GM19397 (cell line): Measurements from ENCODE around the gene ZNF76.
"Not testable (repeated sequence)": the region's sequence is repeated elsewhere in the genome, so short reads cannot be mapped to it uniquely, and the experiment has no call there.

Source experiments
- ATAC-seq: cut with Tn5 transposase; IDR thresholded peaks from one replicate; pipeline ENCODE4 v1.9.1; 2021; ENCODE audit warnings: mild to moderate bottlenecking, moderate library complexity; ENCODE audit not compliant: unreplicated experiment

ZNF76 gene

DNA sequence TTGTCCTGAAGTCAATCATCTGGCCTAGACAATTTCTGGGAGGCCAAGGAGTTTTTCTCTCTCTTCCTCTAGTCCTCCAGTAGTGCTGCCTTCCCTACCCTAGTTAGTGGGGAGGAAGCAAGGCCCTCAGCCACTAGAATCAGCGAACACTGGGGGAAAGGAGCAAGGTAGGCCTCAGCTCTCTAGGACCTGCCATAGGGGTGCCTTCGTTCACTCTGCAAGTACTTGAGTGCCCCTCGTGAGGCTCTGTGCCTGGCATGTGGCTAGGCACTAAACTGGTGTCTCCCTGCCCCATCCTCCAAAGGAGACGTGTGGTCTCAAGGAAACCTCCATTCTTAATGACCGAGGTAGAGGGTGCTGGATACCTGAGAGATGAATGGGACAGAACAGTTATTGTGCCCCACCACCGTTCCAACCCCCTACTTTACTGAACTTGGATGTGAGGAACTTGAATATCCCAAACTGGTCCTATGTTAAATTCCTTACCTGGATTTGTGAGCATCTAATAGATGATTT is 39.1 kb downstream of the ZNF76 start:
- no peak for ATAC-seq

DNA sequence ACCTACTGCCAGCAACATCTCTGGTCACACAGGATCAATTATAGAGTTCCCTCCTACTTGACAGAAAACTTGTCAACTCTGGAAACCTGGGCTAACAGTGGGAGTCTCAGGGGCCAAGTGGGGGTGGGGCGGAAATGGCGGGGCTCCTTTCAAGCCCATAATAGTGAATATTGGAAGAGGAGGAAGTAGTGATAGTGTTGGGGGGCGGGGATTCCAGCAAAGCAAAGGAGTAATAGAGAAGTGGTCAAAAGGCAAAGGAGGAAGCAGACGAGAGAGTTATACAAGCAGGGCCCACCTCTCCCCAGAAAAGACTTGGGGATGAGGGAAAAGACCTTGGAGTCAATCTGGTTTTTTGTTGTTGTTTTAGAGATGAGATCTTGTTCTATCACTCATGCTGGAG is 40.1 kb downstream of the ZNF76 start:
- no peak for ATAC-seq

DNA sequence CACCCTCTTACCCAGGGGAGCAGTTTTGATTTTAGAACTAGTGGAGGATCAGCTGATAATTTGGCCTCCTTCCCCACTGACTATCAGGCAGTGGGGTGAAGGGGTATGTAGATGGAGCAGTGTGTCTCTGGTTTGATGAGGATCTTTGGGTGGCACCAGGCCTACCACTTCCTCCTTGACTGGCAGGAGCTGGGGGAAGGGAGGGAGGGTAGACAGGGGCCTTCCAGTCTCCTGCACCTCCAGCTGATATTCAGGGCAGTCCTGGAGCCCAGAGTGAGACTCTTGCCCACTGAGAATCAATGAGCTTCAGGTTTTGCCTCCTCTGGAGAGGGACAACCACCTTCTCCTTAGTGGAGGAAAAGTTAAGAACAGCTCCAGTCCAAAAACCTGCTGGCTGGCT is 41.3 kb downstream of the ZNF76 start:
- no peak for ATAC-seq

DNA sequence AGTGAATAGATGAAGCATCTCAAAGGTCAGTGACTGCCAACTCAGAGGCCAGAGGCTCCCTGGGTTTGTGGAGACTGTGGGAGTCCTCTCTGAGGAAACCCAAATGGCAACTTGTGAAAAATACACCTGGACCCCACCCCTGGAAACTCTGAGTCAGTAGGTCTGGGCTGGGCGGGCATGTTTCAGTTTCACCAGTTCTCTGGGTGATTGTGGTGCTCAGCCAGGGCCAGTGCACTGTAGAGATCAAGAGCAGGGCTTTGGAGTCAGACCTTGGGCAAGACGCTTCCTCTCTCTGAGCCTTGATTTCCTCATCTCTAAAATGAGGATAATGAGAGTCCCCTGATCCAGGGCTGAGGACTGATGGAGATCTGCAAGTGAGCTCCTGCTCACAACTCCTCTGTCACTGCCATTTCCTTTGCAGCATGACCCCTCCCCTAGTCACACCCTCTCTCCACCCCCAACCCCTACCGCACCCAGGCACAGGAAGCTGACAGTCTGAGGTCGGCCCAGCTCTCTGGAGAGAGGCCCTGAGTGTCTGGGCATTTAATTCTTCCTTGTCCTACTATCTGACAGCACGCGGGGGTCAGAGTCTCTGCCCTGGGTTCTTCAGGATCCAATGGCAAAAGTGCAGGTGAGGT is 43.2 kb downstream of the ZNF76 start:
- ATAC-seq: peak; percentile 74

DNA sequence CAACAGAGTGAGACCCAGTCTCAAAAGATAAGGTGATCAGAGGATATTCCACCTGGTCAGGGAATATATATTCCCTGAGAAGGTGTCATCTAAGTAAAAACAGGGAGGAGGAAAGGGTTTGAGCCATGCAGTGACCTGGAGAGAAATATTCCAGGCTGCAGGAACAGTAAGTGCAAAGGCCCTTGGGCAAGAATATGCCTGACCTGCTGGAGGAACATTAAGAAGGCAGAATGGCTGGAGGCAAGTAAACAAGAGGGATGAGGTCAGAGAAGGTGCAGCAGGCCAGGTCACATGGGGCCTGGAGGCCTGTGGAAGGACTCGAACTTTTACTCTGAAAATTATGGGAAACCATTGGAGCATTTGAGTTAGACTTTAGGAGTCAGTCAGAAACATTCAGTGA is 44.8 kb downstream of the ZNF76 start:
- no peak for ATAC-seq

DNA sequence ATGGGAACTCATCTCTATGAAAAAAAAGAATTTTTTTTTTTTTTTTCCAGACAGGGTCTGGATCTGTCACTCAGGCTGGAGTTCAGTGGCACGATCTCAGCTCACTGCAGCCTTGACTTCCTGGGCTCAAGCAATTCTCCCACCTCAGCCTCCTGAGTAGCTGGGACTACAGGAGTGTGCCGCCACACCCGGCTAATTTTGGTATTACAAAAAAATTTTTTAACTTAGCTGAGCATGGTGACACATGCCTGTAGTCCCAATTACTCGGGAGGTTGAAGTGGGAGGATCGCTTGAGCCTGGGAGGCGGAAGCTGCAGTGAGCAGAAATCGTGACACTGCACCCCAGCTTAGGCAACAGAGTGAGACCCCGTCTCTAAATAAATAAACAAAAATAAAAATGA is 45.6 kb downstream of the ZNF76 start:
- no peak for ATAC-seq

DNA sequence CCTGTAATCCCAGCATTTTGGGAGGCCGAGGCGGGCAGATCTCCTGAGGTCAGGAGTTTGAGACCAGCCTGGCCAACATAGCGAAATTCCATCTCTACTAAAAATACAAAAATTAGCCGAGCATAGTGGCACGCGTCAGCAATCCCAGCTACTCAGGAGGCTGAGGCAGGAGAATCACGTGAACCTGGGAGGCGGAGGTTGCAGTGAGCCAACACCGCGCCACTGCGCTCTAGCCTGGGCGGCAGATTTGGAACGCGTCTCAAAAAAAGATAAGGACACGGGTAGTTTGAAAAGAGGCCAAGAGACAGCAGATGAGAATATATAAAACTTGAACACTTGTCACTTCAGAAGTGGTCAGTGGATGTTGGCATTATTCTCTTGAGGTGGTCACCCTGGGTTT is 47.6 kb downstream of the ZNF76 start:
- not testable (repeated sequence) for ATAC-seq

DNA sequence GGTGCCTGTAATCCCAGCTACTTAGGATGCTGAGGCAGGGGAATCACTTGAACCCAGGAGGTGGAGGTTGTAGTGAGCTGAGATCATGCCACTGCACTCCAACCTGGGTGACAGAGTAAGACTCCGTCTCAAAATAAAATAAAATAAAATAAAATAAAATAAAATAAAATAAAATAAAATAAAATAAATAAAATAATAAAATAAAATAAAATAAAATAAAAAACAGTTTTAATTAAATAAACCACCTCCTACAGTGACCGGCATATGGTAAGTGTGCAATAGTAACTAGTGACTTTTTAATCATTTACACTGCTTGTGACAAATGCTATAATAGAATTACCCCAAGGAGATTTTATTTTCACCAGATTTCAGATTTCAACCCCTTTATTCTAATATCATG is 49.0 kb downstream of the ZNF76 start:
- not testable (repeated sequence) for ATAC-seq

DNA sequence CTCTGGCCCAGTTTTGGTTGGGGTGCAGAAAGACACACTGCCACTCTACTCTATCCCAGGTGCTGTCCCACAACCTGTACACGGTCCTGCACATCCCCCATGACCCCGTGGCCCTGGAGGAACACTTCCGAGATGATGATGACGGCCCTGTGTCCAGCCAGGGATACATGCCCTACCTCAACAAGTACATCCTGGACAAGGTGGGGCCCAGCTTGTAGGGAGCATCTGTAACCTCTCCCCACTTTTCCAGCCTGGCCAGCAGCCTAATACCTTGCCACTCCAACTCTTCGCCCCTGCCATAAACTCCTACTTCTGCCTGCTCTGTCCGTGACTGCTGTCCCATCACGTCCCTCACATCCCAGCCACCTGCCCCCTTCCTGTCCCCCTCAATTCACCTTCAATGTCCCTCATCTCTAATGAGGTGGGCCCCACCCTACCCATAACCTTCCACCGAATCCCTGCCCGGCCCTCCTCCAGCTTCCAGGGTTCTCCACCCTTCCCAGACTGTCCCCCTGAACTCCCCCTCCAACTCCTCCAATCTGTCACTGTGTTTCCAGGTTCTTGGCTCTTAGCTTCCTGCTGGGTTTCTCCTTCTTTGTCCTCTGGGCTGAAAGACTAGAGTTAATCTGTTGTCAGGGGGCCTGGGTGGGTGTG is 50.2 kb downstream of the ZNF76 start:
- no peak for ATAC-seq

DNA sequence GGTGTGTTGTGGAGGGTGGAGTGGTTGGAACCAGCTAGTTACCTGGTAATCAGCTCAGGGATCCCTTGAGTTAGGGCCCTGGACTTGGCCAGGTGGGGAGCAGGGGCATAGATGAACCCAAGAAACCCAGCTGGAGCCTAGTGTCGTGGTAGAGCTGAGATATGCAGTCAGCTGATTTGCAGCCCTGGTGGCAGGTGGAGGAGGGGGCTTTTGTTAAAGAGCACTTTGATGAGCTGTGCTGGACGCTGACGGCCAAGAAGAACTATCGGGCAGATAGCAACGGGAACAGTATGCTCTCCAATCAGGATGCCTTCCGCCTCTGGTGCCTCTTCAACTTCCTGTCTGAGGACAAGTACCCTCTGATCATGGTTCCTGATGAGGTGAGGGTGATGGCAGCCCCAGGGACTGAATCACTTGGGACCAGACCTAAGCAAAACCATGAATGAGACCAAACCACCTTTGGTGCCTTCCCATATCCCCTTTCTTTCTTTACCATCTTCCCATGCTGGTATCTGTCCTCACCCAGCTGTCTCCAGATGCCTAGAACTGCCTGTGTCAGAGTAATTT is 50.8 kb downstream of the ZNF76 start:
- no peak for ATAC-seq

DNA sequence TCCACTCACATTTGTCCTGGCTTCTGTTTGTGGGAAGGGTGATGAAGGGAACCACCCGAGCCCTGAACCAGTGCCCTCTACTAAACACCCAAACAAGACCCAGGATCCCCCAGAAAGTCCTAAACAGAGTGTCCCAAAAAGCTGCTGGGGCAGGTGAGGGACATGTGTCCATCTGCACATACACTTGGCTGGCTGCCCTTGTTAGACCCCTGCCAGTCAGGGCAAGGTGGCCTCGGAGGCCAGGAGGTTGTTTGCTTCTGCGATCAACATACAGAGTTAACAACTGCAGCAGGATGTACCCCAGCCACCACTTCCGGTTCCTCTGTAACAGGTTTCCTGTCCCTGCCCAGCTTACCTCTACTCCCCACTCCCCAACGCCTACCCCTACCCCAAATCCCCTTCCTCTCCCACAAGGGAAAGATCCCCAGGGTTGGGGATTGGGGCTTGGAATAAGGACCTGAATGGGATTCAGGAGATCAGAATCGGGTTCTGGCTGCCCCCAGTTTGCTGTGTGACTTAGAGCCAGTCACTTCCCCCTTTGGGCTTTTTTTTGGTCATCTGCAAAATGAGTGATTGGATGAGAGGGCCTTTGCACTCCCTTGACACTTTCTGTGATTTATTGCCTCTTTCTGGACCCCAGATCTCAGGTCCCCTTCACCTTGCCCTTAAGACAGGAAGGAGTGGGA is 52.0 kb downstream of the ZNF76 start:
- ATAC-seq: no peak

DNA sequence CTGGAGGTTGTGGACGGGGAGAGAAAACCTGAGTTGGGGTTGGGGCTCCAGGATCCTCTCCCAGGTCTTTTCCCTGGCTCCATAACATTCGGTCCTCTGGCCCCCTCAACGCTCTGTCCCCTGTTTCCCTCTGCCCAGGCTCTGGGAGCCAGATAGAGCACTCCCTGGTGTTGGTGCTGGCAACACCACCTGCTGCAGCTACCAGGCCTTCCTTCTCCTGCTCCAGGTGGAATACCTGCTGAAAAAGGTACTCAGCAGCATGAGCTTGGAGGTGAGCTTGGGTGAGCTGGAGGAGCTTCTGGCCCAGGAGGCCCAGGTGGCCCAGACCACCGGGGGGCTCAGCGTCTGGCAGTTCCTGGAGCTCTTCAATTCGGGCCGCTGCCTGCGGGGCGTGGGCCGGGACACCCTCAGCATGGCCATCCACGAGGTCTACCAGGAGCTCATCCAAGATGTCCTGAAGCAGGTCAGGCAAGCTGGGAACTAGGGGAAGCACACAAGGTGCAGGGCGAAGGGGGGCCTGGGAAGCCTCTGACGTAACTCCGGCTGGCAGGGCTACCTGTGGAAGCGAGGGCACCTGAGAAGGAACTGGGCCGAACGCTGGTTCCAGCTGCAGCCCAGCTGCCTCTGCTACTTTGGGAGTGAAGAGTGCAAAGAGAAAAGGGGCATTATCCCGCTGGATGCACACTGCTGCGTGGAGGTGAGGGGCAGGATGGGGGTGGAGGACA is 52.7 kb downstream of the ZNF76 start:
- ATAC-seq: no peak

DNA sequence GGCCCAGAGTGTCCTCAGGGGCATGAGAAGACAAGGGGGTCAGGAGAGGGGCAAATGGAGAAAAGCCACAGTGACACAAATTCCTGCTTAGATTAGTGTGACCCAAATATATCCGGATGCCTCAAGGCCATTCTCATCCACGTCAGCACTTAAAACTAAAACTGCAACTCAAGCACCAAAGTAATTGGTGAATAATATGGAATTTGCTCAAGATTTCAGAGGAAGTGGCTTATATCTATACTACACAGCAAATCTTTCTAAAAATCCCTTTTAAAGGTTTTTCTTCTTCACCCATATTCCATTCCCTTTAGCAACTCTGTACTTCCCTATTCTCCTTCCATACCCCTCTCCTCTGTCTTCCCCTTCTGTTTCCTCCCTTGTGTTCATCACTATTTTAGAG is 53.3 kb downstream of the ZNF76 start:
- no peak for ATAC-seq

DNA sequence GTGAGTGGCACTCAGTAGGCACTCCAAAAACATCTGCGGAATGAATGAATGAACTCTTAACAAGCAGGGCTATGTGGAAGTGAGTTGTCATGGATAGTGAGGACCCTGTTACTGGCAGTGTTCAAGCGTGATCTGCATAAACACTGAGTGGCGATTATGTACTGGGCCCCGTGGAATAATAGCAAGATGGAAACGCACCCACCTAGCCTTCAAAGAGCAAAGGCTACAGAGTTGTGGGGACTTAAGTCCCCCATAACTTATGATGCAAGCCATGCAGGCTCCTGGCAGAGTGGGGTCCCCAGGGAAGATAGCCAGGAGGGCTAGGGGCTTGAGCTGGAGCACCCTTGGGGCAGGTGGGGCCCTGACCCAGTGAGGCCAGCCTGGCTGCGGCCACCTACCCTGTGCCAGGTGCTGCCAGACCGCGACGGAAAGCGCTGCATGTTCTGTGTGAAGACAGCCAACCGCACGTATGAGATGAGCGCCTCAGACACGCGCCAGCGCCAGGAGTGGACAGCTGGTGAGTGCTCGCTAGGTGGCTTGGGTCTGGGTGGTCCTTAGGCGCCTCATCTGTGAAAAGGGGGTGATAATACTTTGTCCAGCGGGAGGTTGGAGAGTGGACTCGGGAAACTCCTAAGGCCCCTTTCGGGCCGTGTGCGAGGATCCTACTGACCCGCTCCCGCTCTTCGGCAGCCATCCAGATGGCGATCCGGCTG is 58.1 kb downstream of the ZNF76 start:
- no peak for ATAC-seq

DNA sequence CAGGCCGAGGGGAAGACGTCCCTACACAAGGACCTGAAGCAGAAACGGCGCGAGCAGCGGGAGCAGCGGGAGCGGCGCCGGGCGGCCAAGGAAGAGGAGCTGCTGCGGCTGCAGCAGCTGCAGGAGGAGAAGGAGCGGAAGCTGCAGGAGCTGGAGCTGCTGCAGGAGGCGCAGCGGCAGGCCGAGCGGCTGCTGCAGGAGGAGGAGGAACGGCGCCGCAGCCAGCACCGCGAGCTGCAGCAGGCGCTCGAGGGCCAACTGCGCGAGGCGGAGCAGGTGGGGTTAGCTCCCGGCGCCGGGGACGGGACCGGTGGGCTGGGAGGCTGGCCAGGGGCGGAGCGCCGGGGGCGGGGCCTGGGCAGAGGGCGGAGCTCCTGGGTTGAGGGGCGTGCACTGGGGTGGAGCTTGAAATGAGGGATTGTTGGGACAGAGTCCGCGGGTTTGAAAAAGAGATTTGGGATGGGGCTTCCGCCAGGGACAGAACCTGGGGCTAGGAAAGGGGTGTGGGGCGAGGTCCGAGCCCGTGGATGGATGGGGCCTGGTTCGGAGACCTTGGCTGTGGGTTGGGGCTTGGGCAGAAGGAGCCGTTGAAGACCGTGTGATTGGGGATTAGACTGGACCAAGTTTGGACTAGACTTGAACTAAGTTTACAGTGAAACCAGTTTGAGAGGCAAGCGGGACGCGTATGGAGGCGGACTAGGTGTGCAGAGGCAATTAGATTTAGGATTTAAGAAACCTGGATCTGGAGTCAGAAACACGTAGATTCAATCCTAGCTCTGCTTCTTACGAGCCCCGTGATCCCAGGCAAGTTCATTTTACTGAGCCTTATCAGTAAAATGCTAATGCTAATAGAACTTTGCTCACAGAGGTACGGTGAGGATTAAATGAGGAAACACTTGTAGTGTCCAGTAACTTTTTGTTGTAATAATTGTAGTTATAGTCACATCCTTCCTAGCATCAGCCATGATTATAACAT is 58.9 kb downstream of the ZNF76 start:
- no peak for ATAC-seq

DNA sequence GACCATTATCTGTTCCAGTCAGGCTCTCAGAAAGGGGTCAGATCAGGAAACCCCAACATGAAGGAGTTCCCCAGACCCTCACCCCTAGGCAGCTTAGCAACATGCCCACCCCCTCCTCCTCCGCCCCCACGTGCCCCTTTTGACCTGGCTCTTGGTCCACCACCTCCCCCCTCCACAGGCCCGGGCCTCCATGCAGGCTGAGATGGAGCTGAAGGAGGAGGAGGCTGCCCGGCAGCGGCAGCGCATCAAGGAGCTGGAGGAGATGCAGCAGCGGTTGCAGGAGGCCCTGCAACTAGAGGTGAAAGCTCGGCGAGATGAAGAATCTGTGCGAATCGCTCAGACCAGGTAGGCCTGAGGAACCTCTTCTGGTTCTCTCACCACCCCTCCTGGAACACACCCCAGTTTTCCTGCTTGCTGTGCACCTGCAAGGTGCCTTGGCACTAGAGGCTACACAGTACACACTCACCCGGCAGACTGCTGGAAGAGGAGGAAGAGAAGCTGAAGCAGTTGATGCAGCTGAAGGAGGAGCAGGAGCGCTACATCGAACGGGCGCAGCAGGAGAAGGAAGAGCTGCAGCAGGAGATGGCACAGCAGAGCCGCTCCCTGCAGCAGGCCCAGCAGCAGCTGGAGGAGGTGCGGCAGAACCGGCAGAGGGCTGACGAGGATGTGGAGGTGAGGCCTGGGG is 60.0 kb downstream of the ZNF76 start:
- ATAC-seq: no peak

DNA sequence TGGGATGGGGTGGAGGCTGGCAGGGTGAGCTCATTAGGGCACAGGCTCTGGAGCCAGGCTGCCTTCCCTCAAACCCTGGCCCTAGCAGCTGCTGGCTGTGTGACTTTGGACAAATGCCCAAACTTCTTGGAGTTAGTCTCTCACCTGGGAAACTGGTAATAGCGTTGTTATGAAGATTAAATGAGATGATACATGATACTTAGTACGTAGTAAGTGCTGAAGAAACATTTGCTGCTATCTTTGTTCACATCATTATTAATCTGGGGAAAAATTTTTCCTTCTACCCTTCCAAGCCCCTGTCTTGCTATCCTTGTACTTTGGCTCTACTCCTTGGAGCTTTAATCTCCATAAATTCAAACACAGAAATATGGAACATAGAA is 60.5 kb downstream of the ZNF76 start:
- no peak for ATAC-seq

DNA sequence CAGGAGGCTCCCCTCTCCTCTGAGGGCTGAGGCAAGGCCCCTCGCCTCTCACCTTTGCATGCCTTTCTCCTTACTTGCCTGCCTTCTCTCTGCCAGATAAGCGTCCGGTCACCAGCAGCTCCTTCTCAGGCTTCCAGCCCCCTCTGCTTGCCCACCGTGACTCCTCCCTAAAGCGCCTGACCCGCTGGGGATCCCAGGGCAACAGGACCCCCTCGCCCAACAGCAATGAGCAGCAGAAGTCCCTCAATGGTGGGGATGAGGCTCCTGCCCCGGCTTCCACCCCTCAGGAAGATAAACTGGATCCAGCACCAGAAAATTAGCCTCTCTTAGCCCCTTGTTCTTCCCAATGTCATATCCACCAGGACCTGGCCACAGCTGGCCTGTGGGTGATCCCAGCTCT is 61.6 kb downstream of the ZNF76 start:
- ATAC-seq: no peak
